Ectodermal cell (in vitro differentiated cells): ENCODE data around the gene KRT81.
"Not testable (repeated sequence)": the region's sequence is repeated elsewhere in the genome, so short reads cannot be mapped to it uniquely, and the experiment has no call there.

ENCODE experiments used
- H3K27ac ChIP-seq: 2 replicates; pipeline ENCODE4 v1.7.0; 2013; ENCODE audit warnings: mild to moderate bottlenecking, low read depth, low read length; ENCODE audit not compliant: insufficient read depth, poor library complexity, severe bottlenecking
- H3K27me3 ChIP-seq: 2 replicates; pipeline ENCODE4 v1.7.0; 2013; ENCODE audit warnings: mild to moderate bottlenecking, low read length; ENCODE audit not compliant: insufficient read depth, control insufficient read depth, poor library complexity, severe bottlenecking
- H3K36me3 ChIP-seq: one replicate; pipeline ENCODE4 v1.7.0; 2013; ENCODE audit warnings: low read length; ENCODE audit not compliant: control insufficient read depth, insufficient read depth
- H3K4me1 ChIP-seq: one replicate; pipeline ENCODE4 v1.7.0; 2013; ENCODE audit warnings: low read length; ENCODE audit not compliant: control insufficient read depth, insufficient read depth
- H3K4me3 ChIP-seq: 2 replicates; pipeline ENCODE4 v1.7.0; 2013; ENCODE audit warnings: low read depth, low read length, control low read depth; ENCODE audit not compliant: insufficient read depth
- H3K9me3 ChIP-seq: 2 replicates; pipeline ENCODE4 v1.7.0; 2013; ENCODE audit warnings: mild to moderate bottlenecking, low read length, moderate library complexity; ENCODE audit not compliant: control insufficient read depth
- WGBS, 2 experiments: methylation state at CpG; one replicate each; pipeline ENCODE4 v1.1.7; 2013; ENCODE audit warnings: missing lambda C conversion rate in 2 of 2; 5-methylcytosine and 5-hydroxymethylcytosine counted together

The KRT81 gene

GRCh38 chr12:52318241-52318990, 27.1 kb upstream of the KRT81 start:
- H3K9me3 ChIP-seq: no peaks in the 10 kb centered on the region

GRCh38 chr12:52317468-52318052, 26.2 kb upstream of the KRT81 start:
- Histone ChIP-seq H3K4me3 (no peak overlapping the region), H3K27me3 (no peaks in the 10 kb centered on the region), H3K36me3 (no peaks in the 10 kb centered on the region), H3K4me1 (no peaks in the 10 kb centered on the region), H3K27ac (no peak overlapping the region), H3K9me3 (no peaks in the 10 kb centered on the region)
- 85 to 86% methylated on average over 12 of the region's 12 CpGs for WGBS, 2 experiments

More at GRCh38 chr12:52318241-52318990, 27.1 kb upstream of the KRT81 start:
- WGBS, 2 experiments: 85 to 86% methylated on average over 11 of the region's 11 CpGs
- no peaks in the 10 kb centered on the region for H3K4me1 ChIP-seq
- no peaks in the 10 kb centered on the region for H3K27me3 ChIP-seq
- H3K4me3 ChIP-seq: no peak overlapping the region
- no peak overlapping the region for H3K27ac ChIP-seq
- H3K36me3 ChIP-seq: no peaks in the 10 kb centered on the region

GRCh38 chr12:52316701-52317100, 25.4 kb upstream of the KRT81 start:
- 75 to 78% methylated on average over 11 of the region's 11 CpGs for WGBS, 2 experiments
- Histone ChIP-seq H3K27ac (no peak overlapping the region), H3K27me3 (peaks cover under 1% of the 10 kb centered on the region), H3K4me1 (no peaks in the 10 kb centered on the region), H3K36me3 (no peaks in the 10 kb centered on the region), H3K4me3 (no peak overlapping the region), H3K9me3 (no peaks in the 10 kb centered on the region)

- Histone ChIP-seq H3K27me3 (peaks cover 3% of the 10 kb centered on the region), H3K27ac (no peak overlapping the region), H3K4me3 (no peak overlapping the region), H3K36me3 (no peaks in the 10 kb centered on the region), H3K4me1 (no peaks in the 10 kb centered on the region), H3K9me3 (no peaks in the 10 kb centered on the region)
- 73 to 74% methylated on average over 9 of the region's 9 CpGs for WGBS, 2 experiments
These were observed 25.0 kb upstream of the KRT81 start for GRCh38 chr12:52316290-52316689.

GRCh38 chr12:52315721-52316120, 24.4 kb upstream of the KRT81 start:
- not testable (repeated sequence) for H3K36me3 ChIP-seq, H3K4me1 ChIP-seq, H3K27me3 ChIP-seq, H3K4me3 ChIP-seq, H3K27ac ChIP-seq, H3K9me3 ChIP-seq
- WGBS, 2 experiments: 49 to 55% methylated on average over 9 of the region's 9 CpGs

- no peaks in the 10 kb centered on the region for H3K36me3 ChIP-seq
- no peak overlapping the region for H3K4me3 ChIP-seq
- no peaks in the 10 kb centered on the region for H3K4me1 ChIP-seq
- 89 to 90% methylated on average over 13 of the region's 13 CpGs for WGBS, 2 experiments
- peaks cover 16% of the 10 kb centered on the region for H3K27me3 ChIP-seq
- no peak overlapping the region for H3K27ac ChIP-seq
- no peaks in the 10 kb centered on the region for H3K9me3 ChIP-seq
These were observed 23.2 kb upstream of the KRT81 start for GRCh38 chr12:52314511-52314910.

GRCh38 chr12:52313926-52314325, 22.6 kb upstream of the KRT81 start:
- 76 to 84% methylated on average over 9 of the region's 9 CpGs for WGBS, 2 experiments
- H3K36me3 ChIP-seq: no peaks in the 10 kb centered on the region
- peaks cover 21% of the 10 kb centered on the region for H3K27me3 ChIP-seq
- no peak overlapping the region for H3K4me3 ChIP-seq
- no peak overlapping the region for H3K27ac ChIP-seq
- H3K4me1 ChIP-seq: peaks cover under 1% of the 10 kb centered on the region
- H3K9me3 ChIP-seq: no peaks in the 10 kb centered on the region

- H3K27ac ChIP-seq: no peak overlapping the region
- 89% methylated on average over 3 of the region's 3 CpGs for WGBS, 2 experiments
- peaks cover 26% of the 10 kb centered on the region for H3K27me3 ChIP-seq
- no peaks in the 10 kb centered on the region for H3K9me3 ChIP-seq
- no peak overlapping the region for H3K4me3 ChIP-seq
- H3K4me1 ChIP-seq: peaks cover 5% of the 10 kb centered on the region
- H3K36me3 ChIP-seq: no peaks in the 10 kb centered on the region
These were observed 22.1 kb upstream of the KRT81 start for GRCh38 chr12:52313461-52313860.

GRCh38 chr12:52312086-52312485, 20.8 kb upstream of the KRT81 start:
- Histone ChIP-seq H3K36me3 (no peaks in the 10 kb centered on the region), H3K9me3 (no peaks in the 10 kb centered on the region), H3K27me3 (peaks cover 40% of the 10 kb centered on the region), H3K27ac (no peak overlapping the region), H3K4me3 (no peak overlapping the region), H3K4me1 (peaks cover 11% of the 10 kb centered on the region)
- WGBS, 2 experiments: 78 to 86% methylated on average over 4 of the region's 4 CpGs

GRCh38 chr12:52311285-52311648, 19.9 kb upstream of the KRT81 start:
- H3K27me3 ChIP-seq: peaks cover 48% of the 10 kb centered on the region
- no peak overlapping the region for H3K4me3 ChIP-seq
- 89 to 90% methylated on average over 3 of the region's 3 CpGs for WGBS, 2 experiments
- H3K4me1 ChIP-seq: peaks cover 11% of the 10 kb centered on the region
- no peaks in the 10 kb centered on the region for H3K36me3 ChIP-seq
- H3K27ac ChIP-seq: no peak overlapping the region
- no peaks in the 10 kb centered on the region for H3K9me3 ChIP-seq
